Prostate gland (tissue), 2 donors: ENCODE data around the gene LNPK.

Experiments used
- CTCF ChIP-seq, 4 experiments: fragments of 200-600 bp in 2 of 4; fragments of 450-650 bp in 2 of 4; sonication (generic) in 2 of 4; IDR thresholded peaks; 1 replicate in 3 of 4; 2 replicates in 1 of 4; pipeline ENCODE4 v1.5.1; 2016 to 2019; ENCODE audit warnings: antibody characterized with exemption in 4 of 4, mild to moderate bottlenecking in 2 of 4, moderate library complexity in 2 of 4
- POLR2AphosphoS5 ChIP-seq: sonication (generic); formaldehyde crosslinking; IDR thresholded peaks from one replicate; pipeline ENCODE4 v1.6.1; 2017; ENCODE audit warnings: antibody characterized with exemption

- TF ChIP-seq POLR2AphosphoS5: no peak
- TF ChIP-seq CTCF (IDR thresholded peaks at IDR 0.05): no peak
These were observed 117.2 kb downstream of the LNPK start for GRCh38 chr2:175884697-175885393.
